DOHH2 (cell line): ENCODE measurements around the gene SH3PXD2A.
A peak's percentile ranks its signal among the peaks of the same experiment; 100 is the strongest.

Source experiments
- H3F3A ChIP-seq: fragments of 200-600 bp; sonication (generic), shearing (Covaris generic); 2 replicates; pipeline ENCODE4 v1.6.0; 2016; ENCODE audit warnings: antibody characterized with exemption, mild to moderate bottlenecking; ENCODE audit not compliant: control insufficient read depth, insufficient read depth
- H3K27ac ChIP-seq: fragments of 200-600 bp; sonication (generic); 2 replicates; pipeline ENCODE4 v1.5.1; 2014; ENCODE audit warnings: low read depth, mild to moderate bottlenecking, low read length, moderate library complexity
- H3K27me3 ChIP-seq: fragments of 200-600 bp; sonication (generic); 2 replicates; pipeline ENCODE4 v1.6.1; 2014; ENCODE audit warnings: mild to moderate bottlenecking, low read length, mixed read lengths; ENCODE audit not compliant: control insufficient read depth
- H3K36me3 ChIP-seq: fragments of 200-600 bp; sonication (generic); 2 replicates; pipeline ENCODE4 v1.6.1; 2014; ENCODE audit warnings: mild to moderate bottlenecking, low read length, moderate library complexity, mixed read lengths; ENCODE audit not compliant: control insufficient read depth
- H3K4me1 ChIP-seq: fragments of 200-600 bp; sonication (generic); 2 replicates; pipeline ENCODE4 v1.6.1; 2014; ENCODE audit warnings: mild to moderate bottlenecking, low read length, mixed read lengths; ENCODE audit not compliant: control insufficient read depth
- H3K4me2 ChIP-seq: fragments of 200-600 bp; sonication (generic); 2 replicates; pipeline ENCODE4 v1.6.0; 2014; ENCODE audit warnings: mild to moderate bottlenecking, low read length, moderate library complexity
- H3K4me3 ChIP-seq: fragments of 200-600 bp; sonication (generic); 2 replicates; pipeline ENCODE4 v1.5.1; 2014; ENCODE audit warnings: mild to moderate bottlenecking, low read length, mixed read lengths
- H3K79me2 ChIP-seq: fragments of 200-600 bp; sonication (generic); 2 replicates; pipeline ENCODE4 v1.6.1; 2014; ENCODE audit warnings: mild to moderate bottlenecking, low read length, mixed read lengths; ENCODE audit not compliant: control insufficient read depth
- H3K9me2 ChIP-seq: fragments of 200-600 bp; sonication (generic); replicated peaks from 2 replicates; pipeline ENCODE4 v1.6.1; 2014; ENCODE audit warnings: mild to moderate bottlenecking, low read length, mixed read lengths; ENCODE audit not compliant: control insufficient read depth
- H3K9me3 ChIP-seq: fragments of 200-600 bp; sonication (generic); 2 replicates; pipeline ENCODE4 v1.6.1; 2014; ENCODE audit warnings: antibody characterized with exemption, low read length, mixed read lengths; ENCODE audit not compliant: control insufficient read depth, insufficient read depth
- H4K20me1 ChIP-seq: fragments of 200-600 bp; sonication (generic); 2 replicates; pipeline ENCODE4 v1.6.0; 2014; ENCODE audit warnings: low read depth, mild to moderate bottlenecking, antibody characterized with exemption, low read length, moderate library complexity; ENCODE audit not compliant: control insufficient read depth, insufficient read depth
- EZH2phosphoT487 ChIP-seq: fragments of 200-600 bp; sonication (generic); IDR thresholded peaks from 2 replicates; pipeline ENCODE4 v1.6.1; 2017; ENCODE audit warnings: borderline replicate concordance, mild to moderate bottlenecking, antibody characterized with exemption, low read length, moderate library complexity, mixed read lengths
- TF ChIP-seq, protein P1 (sequence below): fragments of 200-600 bp; sonication (generic); IDR thresholded peaks from one replicate; pipeline ENCODE4 v1.5.1; 2014; ENCODE audit warnings: antibody characterized with exemption, mild to moderate bottlenecking, low read depth, low read length; ENCODE audit not compliant: poor library complexity, severe bottlenecking

SH3PXD2A gene

DNA sequence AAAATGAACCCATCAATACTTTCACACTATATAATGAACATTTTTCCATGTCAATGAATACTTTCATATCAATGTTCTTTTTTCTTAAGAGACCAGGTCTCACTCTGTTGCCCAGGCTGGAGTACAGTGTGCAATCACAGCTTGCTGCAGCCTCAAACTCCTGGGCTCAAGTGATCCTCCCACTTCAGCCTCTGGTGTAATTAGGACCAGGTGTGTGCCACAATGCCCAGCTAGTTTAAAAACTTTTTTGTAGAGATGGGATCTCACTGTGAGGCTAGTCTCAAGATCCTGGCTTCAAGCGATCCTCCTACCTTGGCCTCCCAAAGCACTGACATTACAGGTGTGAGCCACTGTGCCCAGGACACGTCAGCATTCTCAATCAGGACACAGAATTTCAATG lies 85.2 kb downstream of the SH3PXD2A start:
- Histone ChIP-seq H3K27ac (no peak overlapping the region), H3F3A (no peaks in the 10 kb centered on the region; the same call in 1 of the 2 replicates), H3K4me2 (no peak overlapping the region), H3K4me1 (peaks cover 57% of the 10 kb centered on the region), H3K4me3 (no peak overlapping the region), H4K20me1 (no peaks in the 10 kb centered on the region), H3K79me2 (no peaks in the 10 kb centered on the region), H3K9me3 (no peaks in the 10 kb centered on the region), H3K27me3 (no peaks in the 10 kb centered on the region), H3K36me3 (no peaks in the 10 kb centered on the region), H3K9me2 (no peaks in the 10 kb centered on the region)
- TF ChIP-seq, protein P1, sequence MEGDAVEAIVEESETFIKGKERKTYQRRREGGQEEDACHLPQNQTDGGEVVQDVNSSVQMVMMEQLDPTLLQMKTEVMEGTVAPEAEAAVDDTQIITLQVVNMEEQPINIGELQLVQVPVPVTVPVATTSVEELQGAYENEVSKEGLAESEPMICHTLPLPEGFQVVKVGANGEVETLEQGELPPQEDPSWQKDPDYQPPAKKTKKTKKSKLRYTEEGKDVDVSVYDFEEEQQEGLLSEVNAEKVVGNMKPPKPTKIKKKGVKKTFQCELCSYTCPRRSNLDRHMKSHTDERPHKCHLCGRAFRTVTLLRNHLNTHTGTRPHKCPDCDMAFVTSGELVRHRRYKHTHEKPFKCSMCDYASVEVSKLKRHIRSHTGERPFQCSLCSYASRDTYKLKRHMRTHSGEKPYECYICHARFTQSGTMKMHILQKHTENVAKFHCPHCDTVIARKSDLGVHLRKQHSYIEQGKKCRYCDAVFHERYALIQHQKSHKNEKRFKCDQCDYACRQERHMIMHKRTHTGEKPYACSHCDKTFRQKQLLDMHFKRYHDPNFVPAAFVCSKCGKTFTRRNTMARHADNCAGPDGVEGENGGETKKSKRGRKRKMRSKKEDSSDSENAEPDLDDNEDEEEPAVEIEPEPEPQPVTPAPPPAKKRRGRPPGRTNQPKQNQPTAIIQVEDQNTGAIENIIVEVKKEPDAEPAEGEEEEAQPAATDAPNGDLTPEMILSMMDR, result no peak
- no peak for TF ChIP-seq EZH2phosphoT487

DNA sequence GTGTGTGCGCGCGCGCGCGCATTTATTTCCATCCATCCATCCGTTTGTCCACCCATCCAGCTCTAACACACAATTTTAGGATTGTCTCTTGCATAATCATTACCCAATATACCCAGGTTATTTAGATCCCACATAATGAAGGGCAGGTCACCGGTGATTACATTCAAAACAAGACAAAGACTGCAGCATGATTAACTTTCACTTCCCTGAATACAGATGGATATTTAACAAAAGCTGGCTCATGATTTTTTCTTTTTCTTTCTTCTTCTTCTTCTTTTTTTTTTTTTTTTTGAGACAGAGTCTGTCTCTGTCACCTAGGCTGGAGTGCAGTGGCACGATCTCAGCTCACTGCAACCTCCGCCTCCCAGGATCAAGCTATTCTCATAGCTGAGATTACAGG lies 86.2 kb downstream of the SH3PXD2A start:
- Histone ChIP-seq H3K27me3 (no peaks in the 10 kb centered on the region), H3K36me3 (no peaks in the 10 kb centered on the region), H3K4me2 (peak overlapping the region; percentile 34)

DNA sequence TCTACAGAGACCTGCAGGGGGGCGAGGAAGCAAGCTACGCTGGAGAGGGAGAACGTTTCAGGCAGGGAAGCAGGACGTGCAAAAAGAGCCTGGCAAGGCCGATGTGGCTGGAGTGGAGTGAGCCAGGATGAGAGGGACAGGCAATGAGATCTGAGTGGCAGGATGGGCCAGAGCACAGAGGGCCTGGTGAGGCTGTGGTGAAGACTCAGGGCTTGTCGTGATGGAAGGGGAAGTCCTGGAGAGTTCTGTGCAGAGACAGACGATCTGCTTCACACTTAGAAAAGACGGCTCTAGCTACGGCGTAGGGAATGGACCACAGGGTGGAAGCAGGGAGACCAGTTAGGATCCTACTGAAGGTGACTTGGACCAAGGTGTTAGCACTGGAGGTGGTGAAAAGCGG lies 87.0 kb downstream of the SH3PXD2A start:
- H3K27me3 ChIP-seq, result no peaks in the 10 kb centered on the region
- no peak overlapping the region for H3K4me3 ChIP-seq
- H3K4me1 ChIP-seq, result peaks cover 72% of the 10 kb centered on the region
- H3K9me2 ChIP-seq, result no peaks in the 10 kb centered on the region
- no peak overlapping the region for H3K27ac ChIP-seq
- no peaks in the 10 kb centered on the region for H3K36me3 ChIP-seq
- no peak overlapping the region for H3K4me2 ChIP-seq
- no peaks in the 10 kb centered on the region for H3K9me3 ChIP-seq
- H3K79me2 ChIP-seq, result no peaks in the 10 kb centered on the region
- H3F3A ChIP-seq, result no peaks in the 10 kb centered on the region; the same call in 1 of the 2 replicates
- TF ChIP-seq, protein P1, result no peak
- TF ChIP-seq EZH2phosphoT487, result no peak
- no peaks in the 10 kb centered on the region for H4K20me1 ChIP-seq

More for the DNA sequence above, 86.2 kb downstream of the SH3PXD2A start:
- Histone ChIP-seq H3K9me2 (no peaks in the 10 kb centered on the region), H3K27ac (no peak overlapping the region), H3K79me2 (no peaks in the 10 kb centered on the region), H3K4me1 (peaks cover 65% of the 10 kb centered on the region), H3K4me3 (no peak overlapping the region), H3K9me3 (no peaks in the 10 kb centered on the region), H4K20me1 (no peaks in the 10 kb centered on the region), H3F3A (no peaks in the 10 kb centered on the region; the same call in 1 of the 2 replicates)
- TF ChIP-seq, protein P1, result no peak
- TF ChIP-seq EZH2phosphoT487, result no peak
